GM12891 (cell line): ENCODE measurements around the gene LCN2.
"Not testable (repeated sequence)": the region's sequence is repeated elsewhere in the genome, so short reads cannot be mapped to it uniquely, and the experiment has no call there.

Experiments used
- DNase-seq: peaks from one replicate; pipeline ENCODE4 v3.0.0; 2011; ENCODE audit warnings: low spot score; ENCODE audit not compliant: insufficient read length
- FAIRE-seq: peaks from 2 replicates; lab custom pipeline; 2011; peaks lifted over from hg19 to GRCh38; lab: Jason Lieb, UNC
- PAX5 ChIP-seq: IDR thresholded peaks from 2 replicates; pipeline ENCODE4 v1.6.1; 2011; ENCODE audit warnings: low read length, moderate library complexity, mild to moderate bottlenecking; ENCODE audit not compliant: insufficient read depth, severe bottlenecking
- POLR2A ChIP-seq: IDR thresholded peaks from 2 replicates; pipeline ENCODE4 v1.6.1; 2011; ENCODE audit warnings: low read depth, low read length, control low read depth
- POLR2AphosphoS5 ChIP-seq: IDR thresholded peaks from 2 replicates; pipeline ENCODE4 v1.6.1; 2011; ENCODE audit warnings: low read depth, low read length, control low read depth
- POU2F2 ChIP-seq: IDR thresholded peaks from 2 replicates; pipeline ENCODE4 v1.6.1; 2011; ENCODE audit warnings: low read depth, mild to moderate bottlenecking, control low read depth, low read length, moderate library complexity
- SPI1 ChIP-seq: IDR thresholded peaks from 2 replicates; pipeline ENCODE4 v1.6.1; 2011; ENCODE audit warnings: low read depth, low read length, control low read depth
- TAF1 ChIP-seq: IDR thresholded peaks from 2 replicates; pipeline ENCODE4 v1.6.1; 2011; ENCODE audit warnings: low read depth, low read length, control low read depth

LCN2 gene

DNA sequence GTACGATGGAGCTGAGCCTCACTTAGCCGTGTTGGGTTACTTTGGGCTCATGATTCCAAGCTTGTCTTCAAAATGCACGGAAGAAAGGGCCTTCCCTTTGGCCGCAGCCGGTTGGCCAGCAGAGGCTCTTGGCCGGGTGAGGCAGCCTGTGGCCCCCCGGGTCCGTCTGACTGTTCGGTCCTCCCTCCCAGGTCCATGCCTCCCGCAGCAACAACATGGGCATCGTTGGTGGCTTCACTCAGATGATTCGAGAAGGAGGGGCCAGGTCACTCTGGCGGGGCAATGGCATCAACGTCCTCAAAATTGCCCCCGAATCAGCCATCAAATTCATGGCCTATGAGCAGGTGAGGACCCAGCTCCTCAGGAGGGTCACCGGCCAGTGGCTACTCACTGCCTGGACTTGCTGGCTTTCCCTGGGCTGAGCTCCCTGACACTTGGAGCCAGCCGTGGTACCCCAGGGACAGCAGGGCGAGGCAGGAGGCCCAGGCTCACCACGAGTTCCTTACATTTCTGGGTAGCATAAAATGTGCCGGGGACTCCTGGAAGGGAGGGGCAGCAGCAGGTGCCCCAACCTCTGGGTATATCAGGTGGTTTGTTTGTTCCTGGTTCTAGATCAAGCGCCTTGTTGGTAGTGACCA is 43.6 kb upstream of the LCN2 start:
- no peak for DNase-seq
- TF ChIP-seq TAF1 (no peak), POU2F2 (no peak), PAX5 (no peak), POLR2AphosphoS5 (no peak), POLR2A (no peak), SPI1 (no peak)
- FAIRE-seq, result no peak

- DNase-seq, result no peak
- TF ChIP-seq POU2F2 (no peak), PAX5 (no peak), SPI1 (no peak), POLR2AphosphoS5 (no peak)
- no peak for FAIRE-seq
Observed at GRCh38 chr9:128106181-128106939, 42.9 kb upstream of the LCN2 start.

DNA sequence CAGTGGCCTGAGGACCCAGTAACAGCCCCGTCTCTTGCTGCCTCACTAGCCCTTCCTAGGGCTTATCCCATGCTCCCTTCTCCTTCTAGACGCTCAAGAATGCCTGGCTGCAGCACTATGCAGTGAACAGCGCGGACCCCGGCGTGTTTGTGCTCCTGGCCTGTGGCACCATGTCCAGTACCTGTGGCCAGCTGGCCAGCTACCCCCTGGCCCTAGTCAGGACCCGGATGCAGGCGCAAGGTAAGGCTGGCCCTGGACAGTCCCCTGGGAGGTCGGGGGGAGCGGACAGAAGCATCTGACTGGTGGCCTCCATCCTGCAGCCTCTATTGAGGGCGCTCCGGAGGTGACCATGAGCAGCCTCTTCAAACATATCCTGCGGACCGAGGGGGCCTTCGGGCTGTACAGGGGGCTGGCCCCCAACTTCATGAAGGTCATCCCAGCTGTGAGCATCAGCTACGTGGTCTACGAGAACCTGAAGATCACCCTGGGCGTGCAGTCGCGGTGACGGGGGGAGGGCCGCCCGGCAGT is 42.2 kb upstream of the LCN2 start:
- TF ChIP-seq PAX5 (no peak), POU2F2 (no peak), POLR2A (no peak), TAF1 (no peak), POLR2AphosphoS5 (no peak), SPI1 (no peak)
- DNase-seq, result no peak
- FAIRE-seq, result no peak

DNA sequence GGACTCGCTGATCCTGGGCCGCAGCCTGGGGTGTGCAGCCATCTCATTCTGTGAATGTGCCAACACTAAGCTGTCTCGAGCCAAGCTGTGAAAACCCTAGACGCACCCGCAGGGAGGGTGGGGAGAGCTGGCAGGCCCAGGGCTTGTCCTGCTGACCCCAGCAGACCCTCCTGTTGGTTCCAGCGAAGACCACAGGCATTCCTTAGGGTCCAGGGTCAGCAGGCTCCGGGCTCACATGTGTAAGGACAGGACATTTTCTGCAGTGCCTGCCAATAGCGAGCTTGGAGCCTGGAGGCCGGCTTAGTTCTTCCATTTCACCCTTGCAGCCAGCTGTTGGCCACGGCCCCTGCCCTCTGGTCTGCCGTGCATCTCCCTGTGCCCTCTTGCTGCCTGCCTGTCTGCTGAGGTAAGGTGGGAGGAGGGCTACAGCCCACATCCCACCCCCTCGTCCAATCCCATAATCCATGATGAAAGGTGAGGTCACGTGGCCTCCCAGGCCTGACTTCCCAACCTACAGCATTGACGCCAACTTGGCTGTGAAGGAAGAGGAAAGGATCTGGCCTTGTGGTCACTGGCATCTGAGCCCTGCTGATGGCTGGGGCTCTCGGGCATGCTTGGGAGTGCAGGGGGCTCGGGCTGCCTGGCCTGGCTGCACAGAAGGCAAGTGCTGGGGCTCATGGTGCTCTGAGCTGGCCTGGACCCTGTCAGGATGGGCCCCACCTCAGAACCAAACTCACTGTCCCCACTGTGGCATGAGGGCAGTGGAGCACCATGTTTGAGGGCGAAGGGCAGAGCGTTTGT is 41.6 kb upstream of the LCN2 start:
- no peak; the same call in 1 of the 2 replicates for TF ChIP-seq POLR2A
- DNase-seq (no peak), FAIRE-seq (no peak)

- FAIRE-seq, result no peak
- no peak for DNase-seq
- TF ChIP-seq POU2F2 (no peak), PAX5 (no peak), POLR2A (no peak), POLR2AphosphoS5 (no peak), SPI1 (no peak), TAF1 (no peak)
Observed at GRCh38 chr9:128108269-128109049, 40.8 kb upstream of the LCN2 start.

DNA sequence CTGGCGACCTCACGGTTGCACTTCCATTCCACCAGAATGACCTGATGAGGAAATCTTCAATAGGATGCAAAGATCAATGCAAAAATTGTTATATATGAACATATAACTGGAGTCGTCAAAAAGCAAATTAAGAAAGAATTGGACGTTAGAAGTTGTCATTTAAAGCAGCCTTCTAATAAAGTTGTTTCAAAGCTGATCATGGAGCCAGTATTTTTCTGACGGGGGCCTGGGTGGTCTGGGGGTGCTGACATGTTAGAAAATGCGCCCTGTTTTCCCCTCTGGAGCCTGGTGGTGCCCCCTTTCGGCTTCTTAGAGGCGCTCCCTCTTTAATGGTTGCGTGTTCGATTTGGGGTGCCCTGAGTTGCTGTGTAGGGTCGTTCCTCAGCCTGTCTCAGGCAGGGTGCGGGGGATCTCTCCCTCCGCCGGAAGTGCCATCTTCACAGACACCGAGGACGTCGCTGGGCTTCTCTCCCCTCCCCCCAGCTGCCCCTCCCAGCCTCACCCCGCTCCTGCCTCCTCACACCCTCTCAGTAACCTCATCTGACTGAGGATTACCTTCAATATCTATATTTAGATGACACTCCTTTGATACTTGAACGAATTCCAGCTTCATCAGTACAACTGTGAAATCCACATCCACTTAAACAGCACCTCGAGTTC is 40.1 kb upstream of the LCN2 start:
- no peak for TF ChIP-seq TAF1
- no peak for TF ChIP-seq POLR2AphosphoS5
- FAIRE-seq, result no peak

GRCh38 chr9:128111726-128112125 is 37.5 kb upstream of the LCN2 start:
- FAIRE-seq, result not testable (repeated sequence)

More for the DNA sequence above, 40.1 kb upstream of the LCN2 start:
- DNase-seq, result no peak

DNA sequence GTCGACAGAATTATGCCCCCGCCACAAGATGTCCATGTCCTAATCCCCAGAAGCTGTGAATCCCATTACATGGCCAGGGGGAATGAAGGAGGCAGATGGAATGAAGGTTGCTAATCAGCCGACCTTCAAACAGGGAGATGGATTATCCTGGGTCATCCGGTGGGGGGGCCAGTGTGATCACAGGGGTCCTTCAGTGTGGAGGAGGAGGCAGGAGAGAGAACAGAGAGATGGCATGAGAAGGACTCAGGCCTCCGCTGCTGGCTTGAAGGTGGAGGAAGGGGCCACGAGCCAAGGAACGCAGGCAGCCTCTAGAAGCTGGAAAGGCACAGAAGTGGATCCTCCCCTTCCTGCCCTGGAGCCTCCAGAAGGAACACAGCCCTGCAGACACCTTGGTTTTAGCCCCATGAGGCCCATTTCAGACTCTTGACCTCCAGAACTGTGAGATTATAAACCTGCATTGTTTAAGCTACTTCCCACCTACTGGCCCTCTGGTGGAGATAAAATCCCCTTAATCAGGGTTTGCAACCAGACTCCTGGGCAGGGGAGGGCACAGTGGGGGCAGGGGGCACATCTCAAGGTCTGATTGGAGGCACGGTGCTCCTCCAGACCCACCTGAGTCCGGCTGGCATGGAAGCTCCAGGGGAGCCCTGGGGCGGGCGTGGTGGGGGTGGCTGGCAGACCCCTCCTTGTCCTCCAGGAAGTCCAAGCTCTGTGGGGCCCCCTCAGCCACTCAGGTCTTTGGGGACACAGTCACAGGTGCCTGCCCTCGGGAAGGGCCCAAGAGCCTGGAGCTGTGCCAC is 35.5 kb upstream of the LCN2 start:
- TF ChIP-seq POLR2A (no peak), POLR2AphosphoS5 (no peak), SPI1 (no peak), POU2F2 (no peak), TAF1 (no peak), PAX5 (no peak)
- FAIRE-seq, result no peak

More at GRCh38 chr9:128111726-128112125, 37.5 kb upstream of the LCN2 start:
- not testable (repeated sequence) for DNase-seq

More for the DNA sequence above, 35.5 kb upstream of the LCN2 start:
- no peak for DNase-seq
